ENCODE measurements around the gene HAPLN3. TPM values are rescaled to one million over a fixed set of nuclear protein-coding genes. Genes with fewer than 3 reads are reported as not detected.

Gene HAPLN3
- total RNA-seq, 2 experiments from 2014 or later: 37.3 to 49.1 TPM

- ATAC-seq (peak; percentile 88), DNase-seq (peak; percentile 88)
- Mint-ChIP-seq H3K27ac (no peak overlapping the region), H3K27me3 (no peaks in the 10 kb centered on the region), H3K4me3 (no peak overlapping the region), H3K36me3 (no peaks in the 10 kb centered on the region), H3K9me3 (ENCODE audit: low read depth) (no peaks in the 10 kb centered on the region), H3K4me1 (peaks cover 28% of the 10 kb centered on the region)
- CTCF ChIA-PET: interaction anchor here (0.7 to 2.0 kb wide), 4 partner anchors 247 to 362 kb away, joined by 3 to 10 read pairs (median 4); no protein-coding TSS in a partner anchor
Measured at GRCh38 chr15:88897456-88898194, 2.3 kb upstream of the HAPLN3 start.

- H3K27me3 Mint-ChIP-seq: no peaks in the 10 kb centered on the region
- ATAC-seq: no peak
- no peak overlapping the region for H3K4me3 Mint-ChIP-seq
- no peaks in the 10 kb centered on the region for H3K36me3 Mint-ChIP-seq
- no peaks in the 10 kb centered on the region for H3K9me3 Mint-ChIP-seq (ENCODE audit: low read depth)
- no peak for DNase-seq
- no peak overlapping the region for H3K27ac Mint-ChIP-seq
- CTCF ChIA-PET: interaction anchor here (1.0 to 2.0 kb wide), 3 partner anchors 8 to 308 kb away, joined by 3 to 10 read pairs (median 4); no protein-coding TSS in a partner anchor
- peaks cover 28% of the 10 kb centered on the region for H3K4me1 Mint-ChIP-seq
Measured at GRCh38 chr15:88897142-88897455, 1.8 kb upstream of the HAPLN3 start.

GRCh38 chr15:88896333-88897033, 1.1 kb upstream of the HAPLN3 start:
- no peaks in the 10 kb centered on the region for H3K9me3 Mint-ChIP-seq (ENCODE audit: low read depth)
- no peak for ATAC-seq
- H3K27me3 Mint-ChIP-seq: no peaks in the 10 kb centered on the region
- no peak overlapping the region for H3K4me3 Mint-ChIP-seq
- H3K27ac Mint-ChIP-seq: no peak overlapping the region
- H3K4me1 Mint-ChIP-seq: peaks cover 28% of the 10 kb centered on the region
- CTCF ChIA-PET: interaction anchor here (1.0 to 2.9 kb wide), 4 partner anchors 8 to 309 kb away, joined by 3 to 13 read pairs (median 4); no protein-coding TSS in a partner anchor
- no peaks in the 10 kb centered on the region for H3K36me3 Mint-ChIP-seq
- no peak for DNase-seq

- no peaks in the 10 kb centered on the region for H3K9me3 Mint-ChIP-seq (ENCODE audit: low read depth)
- CTCF ChIA-PET: interaction anchor here (0.7 to 6.5 kb wide), 9 partner anchors 9 to 283 kb away, joined by 3 to 59 read pairs (median 3); no protein-coding TSS in a partner anchor
- no peaks in the 10 kb centered on the region for H3K27me3 Mint-ChIP-seq
- peak overlapping the region; percentile 1 for H3K27ac Mint-ChIP-seq
- no peaks in the 10 kb centered on the region for H3K36me3 Mint-ChIP-seq
- peaks cover 28% of the 10 kb centered on the region for H3K4me1 Mint-ChIP-seq
- peak overlapping the region; percentile 71 for H3K4me3 Mint-ChIP-seq
- ATAC-seq (peak; percentile 69), DNase-seq (peak; percentile 88)
Measured at GRCh38 chr15:88894348-88894818, 961 bp downstream of the HAPLN3 start.

- Mint-ChIP-seq H3K27ac (no peak overlapping the region), H3K9me3 (ENCODE audit: low read depth) (no peaks in the 10 kb centered on the region), H3K36me3 (no peaks in the 10 kb centered on the region), H3K27me3 (no peaks in the 10 kb centered on the region), H3K4me3 (no peak overlapping the region), H3K4me1 (peaks cover 17% of the 10 kb centered on the region)
- CTCF ChIA-PET: interaction anchor here (0.9 to 6.5 kb wide), 6 partner anchors 12 to 267 kb away, joined by 3 to 59 read pairs (median 3); no protein-coding TSS in a partner anchor
- ATAC-seq (no peak), DNase-seq (no peak)
Measured at GRCh38 chr15:88891540-88892254, 3.6 kb downstream of the HAPLN3 start.

- CTCF ChIA-PET: interaction anchor here (1.1 to 6.5 kb wide), 4 partner anchors 12 to 266 kb away, joined by 3 to 59 read pairs (median 6); no protein-coding TSS in a partner anchor
- DNase-seq (no peak), ATAC-seq (no peak)
- no peaks in the 10 kb centered on the region for H3K36me3 Mint-ChIP-seq
- no peaks in the 10 kb centered on the region for H3K9me3 Mint-ChIP-seq (ENCODE audit: low read depth)
- no peak overlapping the region for H3K27ac Mint-ChIP-seq
- H3K4me3 Mint-ChIP-seq: no peak overlapping the region
- H3K4me1 Mint-ChIP-seq: peaks cover 11% of the 10 kb centered on the region
- H3K27me3 Mint-ChIP-seq: no peaks in the 10 kb centered on the region
Measured at GRCh38 chr15:88890495-88890894, 4.8 kb downstream of the HAPLN3 start.

- CTCF ChIA-PET: no interaction called here
- H3K27ac Mint-ChIP-seq: no peak overlapping the region
- ATAC-seq (no peak), DNase-seq (no peak)
- no peaks in the 10 kb centered on the region for H3K9me3 Mint-ChIP-seq (ENCODE audit: low read depth)
- H3K36me3 Mint-ChIP-seq: no peaks in the 10 kb centered on the region
- peaks cover 3% of the 10 kb centered on the region for H3K4me1 Mint-ChIP-seq
- no peaks in the 10 kb centered on the region for H3K27me3 Mint-ChIP-seq
- H3K4me3 Mint-ChIP-seq: no peak overlapping the region
Measured at GRCh38 chr15:88888719-88889118, 6.6 kb downstream of the HAPLN3 start.

GRCh38 chr15:88887068-88887580, 8.2 kb downstream of the HAPLN3 start:
- CTCF ChIA-PET: interaction anchor here (1.8 kb wide), 1 partner anchor 8 kb away, joined by 8 read pairs; no protein-coding TSS in a partner anchor
- H3K36me3 Mint-ChIP-seq: peaks cover 1% of the 10 kb centered on the region
- H3K4me1 Mint-ChIP-seq: no peaks in the 10 kb centered on the region
- no peaks in the 10 kb centered on the region for H3K9me3 Mint-ChIP-seq (ENCODE audit: low read depth)
- H3K4me3 Mint-ChIP-seq: no peak overlapping the region
- H3K27ac Mint-ChIP-seq: no peak overlapping the region
- DNase-seq (no peak), ATAC-seq (no peak)
- no peaks in the 10 kb centered on the region for H3K27me3 Mint-ChIP-seq

GRCh38 chr15:88882785-88883184, 12.6 kb downstream of the HAPLN3 start:
- Mint-ChIP-seq H3K4me1 (no peaks in the 10 kb centered on the region), H3K4me3 (no peak overlapping the region), H3K36me3 (peaks cover 1% of the 10 kb centered on the region), H3K27me3 (no peaks in the 10 kb centered on the region), H3K27ac (no peak overlapping the region), H3K9me3 (ENCODE audit: low read depth) (no peaks in the 10 kb centered on the region)
- CTCF ChIA-PET: interaction anchor here (1.0 to 1.2 kb wide), 3 partner anchors 11 to 293 kb away, joined by 3 read pairs; no protein-coding TSS in a partner anchor
- ATAC-seq (no peak), DNase-seq (no peak)

- Mint-ChIP-seq H3K4me1 (no peaks in the 10 kb centered on the region), H3K4me3 (no peak overlapping the region), H3K9me3 (ENCODE audit: low read depth) (no peaks in the 10 kb centered on the region), H3K36me3 (peaks cover 1% of the 10 kb centered on the region), H3K27me3 (no peaks in the 10 kb centered on the region), H3K27ac (no peak overlapping the region)
- no peak for ATAC-seq
- CTCF ChIA-PET: no interaction called here
- DNase-seq: no peak
Measured at GRCh38 chr15:88881775-88882174, 13.6 kb downstream of the HAPLN3 start.

GRCh38 chr15:88880944-88881740, 14.2 kb downstream of the HAPLN3 start:
- Mint-ChIP-seq H3K36me3 (peaks cover 1% of the 10 kb centered on the region), H3K27me3 (no peaks in the 10 kb centered on the region), H3K27ac (no peak overlapping the region), H3K9me3 (ENCODE audit: low read depth) (no peaks in the 10 kb centered on the region), H3K4me3 (no peak overlapping the region), H3K4me1 (no peaks in the 10 kb centered on the region)
- CTCF ChIA-PET: interaction anchor here (0.8 to 1.2 kb wide), 2 partner anchors 24 to 296 kb away, joined by 3 to 4 read pairs; no protein-coding TSS in a partner anchor
- ATAC-seq (no peak), DNase-seq (no peak)

GRCh38 chr15:88878720-88879184, 16.6 kb downstream of the HAPLN3 start:
- Mint-ChIP-seq H3K4me1 (no peaks in the 10 kb centered on the region), H3K27ac (no peak overlapping the region), H3K36me3 (peaks cover 3% of the 10 kb centered on the region), H3K27me3 (no peaks in the 10 kb centered on the region), H3K4me3 (no peak overlapping the region), H3K9me3 (ENCODE audit: low read depth) (no peaks in the 10 kb centered on the region)
- ATAC-seq: peak; percentile 76
- CTCF ChIA-PET: interaction anchor here (0.8 to 2.1 kb wide), 9 partner anchors 9 to 452 kb away, joined by 3 to 9 read pairs (median 3); no protein-coding TSS in a partner anchor
- DNase-seq: peak; percentile 49
